Neural progenitor cell (in vitro differentiated cells): ENCODE measurements around the gene MYL9. TPM values are rescaled to one million over a fixed set of nuclear protein-coding genes. Genes with fewer than 3 reads are reported as not detected.
A peak's percentile ranks its signal among the peaks of the same experiment; 100 is the strongest.

Experiments used
- DNase-seq: peaks from one replicate; pipeline ENCODE4 v3.0.0-alpha.2; 2016; ENCODE audit warnings: low spot score
- H2AFZ ChIP-seq: fragments of 200-600 bp; sonication (generic); replicated peaks from 2 replicates; pipeline ENCODE4 v1.6.1; 2016; ENCODE audit warnings: antibody characterized with exemption
- H3F3A ChIP-seq: fragments of 200-600 bp; sonication (generic); 2 replicates; pipeline ENCODE4 v1.6.1; 2016; ENCODE audit warnings: antibody characterized with exemption, low read depth
- H3K27ac ChIP-seq: fragments of 200-600 bp; sonication (generic); 2 replicates; pipeline ENCODE4 v1.5.1; 2016; ENCODE audit warnings: mild to moderate bottlenecking
- H3K27me3 ChIP-seq: fragments of 200-600 bp; sonication (generic); 2 replicates; pipeline ENCODE4 v1.6.1; 2016; ENCODE audit warnings: mild to moderate bottlenecking, moderate library complexity
- H3K36me3 ChIP-seq: fragments of 200-600 bp; sonication (generic); 2 replicates; pipeline ENCODE4 v1.5.1; 2016
- H3K4me1 ChIP-seq: fragments of 200-600 bp; sonication (generic); 2 replicates; pipeline ENCODE4 v1.6.1; 2016; ENCODE audit warnings: mixed run types
- H3K4me2 ChIP-seq: fragments of 200-600 bp; sonication (generic); 2 replicates; pipeline ENCODE4 v1.6.1; 2016
- H3K4me3 ChIP-seq: fragments of 200-600 bp; sonication (generic); 2 replicates; pipeline ENCODE4 v1.5.1; 2016
- H3K79me2 ChIP-seq: fragments of 200-600 bp; sonication (generic); 2 replicates; pipeline ENCODE4 v1.6.1; 2016; ENCODE audit warnings: low read depth
- H3K9ac ChIP-seq: fragments of 200-600 bp; sonication (generic); 2 replicates; pipeline ENCODE4 v1.6.1; 2016
- H3K9me3 ChIP-seq: fragments of 200-600 bp; sonication (generic); 2 replicates; pipeline ENCODE4 v1.5.1; 2016; ENCODE audit warnings: low read depth
- H4K20me1 ChIP-seq: fragments of 200-600 bp; sonication (generic); 2 replicates; pipeline ENCODE4 v1.6.1; 2016; ENCODE audit warnings: low read depth
- H3K27ac Mint-ChIP-seq: 3 replicates; pipeline ENCODE4 v1.8.0; 2021; ENCODE audit warnings: mixed read lengths
- H3K27me3 Mint-ChIP-seq: 2 replicates; pipeline ENCODE4 v1.8.0; 2022; ENCODE audit warnings: low read depth, mild to moderate bottlenecking, inconsistent platforms, moderate library complexity, mixed read lengths; ENCODE audit not compliant: insufficient read depth
- H3K36me3 Mint-ChIP-seq: 3 replicates; pipeline ENCODE4 v1.8.0; 2021; ENCODE audit warnings: mixed read lengths
- H3K4me1 Mint-ChIP-seq: 3 replicates; pipeline ENCODE4 v1.8.0; 2021; ENCODE audit warnings: mixed read lengths
- H3K4me3 Mint-ChIP-seq: 3 replicates; pipeline ENCODE4 v1.8.0; 2021; ENCODE audit warnings: mild to moderate bottlenecking, moderate library complexity, mixed read lengths
- H3K9me3 Mint-ChIP-seq: 3 replicates; pipeline ENCODE4 v1.8.0; 2020; ENCODE audit warnings: mixed read lengths
- EZH2 ChIP-seq: fragments of 200-600 bp; sonication (generic); IDR thresholded peaks from 2 replicates; pipeline ENCODE4 v1.6.1; 2017; ENCODE audit warnings: antibody characterized with exemption, mild to moderate bottlenecking, moderate library complexity
- EZH2phosphoT487 ChIP-seq: fragments of 200-600 bp; sonication (generic); IDR thresholded peaks from 2 replicates; pipeline ENCODE4 v1.6.1; 2017; ENCODE audit warnings: antibody characterized with exemption
- total RNA-seq: library from RNA; depleted of rRNA; stranded (reverse); fragments of >200 nt; gene quantifications from 2 replicates; pipeline ENCODE4 v1.2.3, GENCODE V29; 2015; ENCODE audit warnings: low replicate concordance
- TF ChIP-seq, protein P1 (sequence below): fragments of 200-600 bp; sonication (generic); IDR thresholded peaks from 2 replicates; pipeline ENCODE4 v1.5.1; 2017; ENCODE audit warnings: antibody characterized with exemption, mild to moderate bottlenecking

The MYL9 gene
- total RNA-seq, 1 donor from 2014 or later = 12.4 TPM

- Histone ChIP-seq H3K9me3 (no peaks in the 10 kb centered on the region), H3K4me1 (peaks cover 16% of the 10 kb centered on the region), H2AFZ (no peak overlapping the region), H3K4me2 (no peak overlapping the region), H3K9ac (no peak overlapping the region), H3F3A (peaks cover 8% of the 10 kb centered on the region), H3K27ac (no peak overlapping the region), H3K36me3 (peaks cover 6% of the 10 kb centered on the region), H4K20me1 (peaks cover 30% of the 10 kb centered on the region), H3K79me2 (no peaks in the 10 kb centered on the region), H3K27me3 (no peaks in the 10 kb centered on the region), H3K4me3 (no peak overlapping the region)
- H3K4me3 Mint-ChIP-seq = no peak overlapping the region
- peak overlapping the region; percentile 11 for H3K27ac Mint-ChIP-seq
- H3K9me3 Mint-ChIP-seq = no peaks in the 10 kb centered on the region
- H3K27me3 Mint-ChIP-seq = no peaks in the 10 kb centered on the region
- TF ChIP-seq EZH2phosphoT487 = no peak
- no peak for TF ChIP-seq EZH2
- TF ChIP-seq, protein P1, sequence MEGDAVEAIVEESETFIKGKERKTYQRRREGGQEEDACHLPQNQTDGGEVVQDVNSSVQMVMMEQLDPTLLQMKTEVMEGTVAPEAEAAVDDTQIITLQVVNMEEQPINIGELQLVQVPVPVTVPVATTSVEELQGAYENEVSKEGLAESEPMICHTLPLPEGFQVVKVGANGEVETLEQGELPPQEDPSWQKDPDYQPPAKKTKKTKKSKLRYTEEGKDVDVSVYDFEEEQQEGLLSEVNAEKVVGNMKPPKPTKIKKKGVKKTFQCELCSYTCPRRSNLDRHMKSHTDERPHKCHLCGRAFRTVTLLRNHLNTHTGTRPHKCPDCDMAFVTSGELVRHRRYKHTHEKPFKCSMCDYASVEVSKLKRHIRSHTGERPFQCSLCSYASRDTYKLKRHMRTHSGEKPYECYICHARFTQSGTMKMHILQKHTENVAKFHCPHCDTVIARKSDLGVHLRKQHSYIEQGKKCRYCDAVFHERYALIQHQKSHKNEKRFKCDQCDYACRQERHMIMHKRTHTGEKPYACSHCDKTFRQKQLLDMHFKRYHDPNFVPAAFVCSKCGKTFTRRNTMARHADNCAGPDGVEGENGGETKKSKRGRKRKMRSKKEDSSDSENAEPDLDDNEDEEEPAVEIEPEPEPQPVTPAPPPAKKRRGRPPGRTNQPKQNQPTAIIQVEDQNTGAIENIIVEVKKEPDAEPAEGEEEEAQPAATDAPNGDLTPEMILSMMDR = no peak
- peaks cover 12% of the 10 kb centered on the region for H3K4me1 Mint-ChIP-seq
- H3K36me3 Mint-ChIP-seq = peaks cover 28% of the 10 kb centered on the region
- DNase-seq = no peak
Measured at GRCh38 chr20:36501367-36502006, 39.8 kb upstream of the MYL9 start.

GRCh38 chr20:36504295-36504694, 37.0 kb upstream of the MYL9 start:
- Histone ChIP-seq H3K79me2 (no peaks in the 10 kb centered on the region), H3F3A (no peaks in the 10 kb centered on the region), H3K9ac (no peak overlapping the region), H3K4me1 (no peaks in the 10 kb centered on the region), H3K27ac (no peak overlapping the region), H3K36me3 (peaks cover 6% of the 10 kb centered on the region), H3K27me3 (no peaks in the 10 kb centered on the region), H3K9me3 (no peaks in the 10 kb centered on the region), H3K4me3 (no peak overlapping the region), H3K4me2 (no peak overlapping the region), H2AFZ (no peak overlapping the region), H4K20me1 (peaks cover 10% of the 10 kb centered on the region)
- no peak overlapping the region for H3K4me3 Mint-ChIP-seq
- H3K27me3 Mint-ChIP-seq = peaks cover 3% of the 10 kb centered on the region
- H3K9me3 Mint-ChIP-seq = no peaks in the 10 kb centered on the region
- H3K36me3 Mint-ChIP-seq = peaks cover 30% of the 10 kb centered on the region
- no peak overlapping the region for H3K27ac Mint-ChIP-seq
- TF ChIP-seq EZH2 = no peak
- no peak for TF ChIP-seq EZH2phosphoT487
- TF ChIP-seq, protein P1 = no peak
- no peak for DNase-seq
- H3K4me1 Mint-ChIP-seq = peaks cover 1% of the 10 kb centered on the region

GRCh38 chr20:36506253-36506652, 35.1 kb upstream of the MYL9 start:
- TF ChIP-seq, protein P1 = no peak
- TF ChIP-seq EZH2phosphoT487 (no peak), EZH2 (no peak)
- Mint-ChIP-seq H3K4me3 (no peak overlapping the region), H3K4me1 (no peaks in the 10 kb centered on the region), H3K27ac (no peak overlapping the region), H3K27me3 (peaks cover 3% of the 10 kb centered on the region), H3K9me3 (no peaks in the 10 kb centered on the region), H3K36me3 (peaks cover 25% of the 10 kb centered on the region)
- Histone ChIP-seq H3K36me3 (peaks cover 6% of the 10 kb centered on the region), H3F3A (no peaks in the 10 kb centered on the region), H3K79me2 (no peaks in the 10 kb centered on the region), H3K4me3 (no peak overlapping the region), H3K4me1 (no peaks in the 10 kb centered on the region), H3K9me3 (no peaks in the 10 kb centered on the region), H2AFZ (no peak overlapping the region), H3K9ac (no peak overlapping the region), H3K27ac (no peak overlapping the region), H4K20me1 (peaks cover 7% of the 10 kb centered on the region), H3K4me2 (no peak overlapping the region), H3K27me3 (no peaks in the 10 kb centered on the region)
- DNase-seq = no peak
